OCI-LY1 (cell line): ENCODE measurements around the gene GALNT2.

ENCODE experiments used
- EZH2 ChIP-seq: fragments of 200-600 bp; sonication (generic), shearing (Covaris generic); IDR thresholded peaks from 2 replicates; pipeline ENCODE4 v1.8.0; 2017; ENCODE audit warnings: borderline replicate concordance, mixed run types, mild to moderate bottlenecking, antibody characterized with exemption, low read length, moderate library complexity, mixed read lengths
- TF ChIP-seq, protein P1 (sequence below): fragments of 200-600 bp; sonication (generic), shearing (Covaris generic); IDR thresholded peaks from 2 replicates; pipeline ENCODE4 v1.5.1; 2017; ENCODE audit warnings: mild to moderate bottlenecking, antibody characterized with exemption, low read length, moderate library complexity, mixed read lengths

- TF ChIP-seq, protein P1, sequence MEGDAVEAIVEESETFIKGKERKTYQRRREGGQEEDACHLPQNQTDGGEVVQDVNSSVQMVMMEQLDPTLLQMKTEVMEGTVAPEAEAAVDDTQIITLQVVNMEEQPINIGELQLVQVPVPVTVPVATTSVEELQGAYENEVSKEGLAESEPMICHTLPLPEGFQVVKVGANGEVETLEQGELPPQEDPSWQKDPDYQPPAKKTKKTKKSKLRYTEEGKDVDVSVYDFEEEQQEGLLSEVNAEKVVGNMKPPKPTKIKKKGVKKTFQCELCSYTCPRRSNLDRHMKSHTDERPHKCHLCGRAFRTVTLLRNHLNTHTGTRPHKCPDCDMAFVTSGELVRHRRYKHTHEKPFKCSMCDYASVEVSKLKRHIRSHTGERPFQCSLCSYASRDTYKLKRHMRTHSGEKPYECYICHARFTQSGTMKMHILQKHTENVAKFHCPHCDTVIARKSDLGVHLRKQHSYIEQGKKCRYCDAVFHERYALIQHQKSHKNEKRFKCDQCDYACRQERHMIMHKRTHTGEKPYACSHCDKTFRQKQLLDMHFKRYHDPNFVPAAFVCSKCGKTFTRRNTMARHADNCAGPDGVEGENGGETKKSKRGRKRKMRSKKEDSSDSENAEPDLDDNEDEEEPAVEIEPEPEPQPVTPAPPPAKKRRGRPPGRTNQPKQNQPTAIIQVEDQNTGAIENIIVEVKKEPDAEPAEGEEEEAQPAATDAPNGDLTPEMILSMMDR, result no peak
- no peak for TF ChIP-seq EZH2
These were observed 107.0 kb downstream of the GALNT2 start for GRCh38 chr1:230174041-230174440.
